Hepatocyte (in vitro differentiated cells): Measurements from ENCODE around the gene USP33. TPM values are rescaled to one million over a fixed set of nuclear protein-coding genes. Genes with fewer than 3 reads are reported as not detected.
A peak's percentile ranks its signal among the peaks of the same experiment; 100 is the strongest.

Source experiments
- DNase-seq: peaks from one replicate; pipeline ENCODE4 v3.0.0-alpha.2; 2016; ENCODE audit warnings: low spot score
- H2AFZ ChIP-seq: fragments of 200-600 bp; sonication (generic); 2 replicates; pipeline ENCODE4 v1.6.0; 2016; ENCODE audit warnings: antibody characterized with exemption, mild to moderate bottlenecking
- H3K27ac ChIP-seq: fragments of 200-600 bp; sonication (generic); 2 replicates; pipeline ENCODE4 v1.5.1; 2016; ENCODE audit warnings: mild to moderate bottlenecking
- H3K27me3 ChIP-seq: fragments of 200-600 bp; sonication (generic); 2 replicates; pipeline ENCODE4 v1.6.1; 2016
- H3K36me3 ChIP-seq: fragments of 200-600 bp; sonication (generic); replicated peaks from 2 replicates; pipeline ENCODE4 v1.5.1; 2016; ENCODE audit warnings: low read depth; ENCODE audit not compliant: insufficient read depth
- H3K4me1 ChIP-seq: fragments of 200-600 bp; sonication (generic); 2 replicates; pipeline ENCODE4 v1.5.1; 2016; ENCODE audit warnings: mild to moderate bottlenecking, moderate library complexity; ENCODE audit not compliant: insufficient read depth
- H3K4me2 ChIP-seq: fragments of 200-600 bp; sonication (generic); 2 replicates; pipeline ENCODE4 v1.6.0; 2016
- H3K4me3 ChIP-seq: fragments of 200-600 bp; sonication (generic); 2 replicates; pipeline ENCODE4 v1.5.1; 2016; ENCODE audit warnings: mild to moderate bottlenecking
- H3K79me2 ChIP-seq: fragments of 200-600 bp; sonication (generic); 2 replicates; pipeline ENCODE4 v1.6.0; 2017; ENCODE audit warnings: mild to moderate bottlenecking
- H3K9me2 ChIP-seq: fragments of 200-600 bp; sonication (generic); replicated peaks from 2 replicates; pipeline ENCODE4 v1.6.0; 2017; ENCODE audit warnings: mild to moderate bottlenecking; ENCODE audit not compliant: insufficient read depth
- H3K9me3 ChIP-seq: fragments of 200-600 bp; sonication (generic); 2 replicates; pipeline ENCODE4 v1.5.1; 2016; ENCODE audit warnings: low read depth, mild to moderate bottlenecking
- H4K20me1 ChIP-seq: fragments of 200-600 bp; sonication (generic); 2 replicates; pipeline ENCODE4 v1.6.0; 2016; ENCODE audit warnings: mild to moderate bottlenecking; ENCODE audit not compliant: insufficient read depth, poor library complexity, severe bottlenecking
- EZH2 ChIP-seq: fragments of 200-600 bp; sonication (generic); IDR thresholded peaks from 2 replicates; pipeline ENCODE4 v1.6.1; 2016; ENCODE audit warnings: antibody characterized with exemption, mild to moderate bottlenecking, borderline replicate concordance
- EZH2phosphoT487 ChIP-seq: fragments of 200-600 bp; sonication (generic); IDR thresholded peaks from one replicate; pipeline ENCODE4 v1.6.1; 2018; ENCODE audit warnings: antibody characterized with exemption, mild to moderate bottlenecking, low read depth, moderate library complexity; ENCODE audit not compliant: unreplicated experiment, severe bottlenecking
- WGBS: methylation state at CpG from one replicate; pipeline ENCODE4 v1.1.6; 2016; ENCODE audit warnings: low lambda C conversion rate; ENCODE audit errors: missing lambda C conversion rate; 5-methylcytosine and 5-hydroxymethylcytosine counted together
- polyA plus RNA-seq: library from polyadenylated mRNA; unstranded; fragments of >200 nt; fragmentation: Nextera tagmentation; extraction: Ambion mirVana; gene quantifications from 2 replicates; pipeline ENCODE4 v1.2.1, GENCODE V29; 2016
- total RNA-seq: library from RNA; depleted of rRNA; stranded (reverse); fragments of >200 nt; gene quantifications from 2 replicates; pipeline ENCODE4 v1.2.3, GENCODE V29; 2014
- TF ChIP-seq, protein P1 (sequence below): fragments of 200-600 bp; sonication (generic); IDR thresholded peaks from 2 replicates; pipeline ENCODE4 v1.5.1; 2016; ENCODE audit warnings: antibody characterized with exemption, mild to moderate bottlenecking; ENCODE audit not compliant: poor library complexity

The USP33 gene
- total and polyA plus RNA-seq, 2 experiments from 2014 or later, result 36.3 to 81.5 TPM

- no peaks in the 10 kb centered on the region for H3K9me2 ChIP-seq
- H3K4me2 ChIP-seq, result no peak overlapping the region
- H3K27ac ChIP-seq, result no peak overlapping the region
- H3K9me3 ChIP-seq, result no peaks in the 10 kb centered on the region
- no peak overlapping the region for H3K4me3 ChIP-seq
- WGBS, result 43% methylated on average over 7 of the region's 7 CpGs
- no peaks in the 10 kb centered on the region for H3K36me3 ChIP-seq
- H4K20me1 ChIP-seq, result peaks cover under 1% of the 10 kb centered on the region
- TF ChIP-seq EZH2phosphoT487 (no peak), EZH2 (no peak)
- TF ChIP-seq, protein P1, sequence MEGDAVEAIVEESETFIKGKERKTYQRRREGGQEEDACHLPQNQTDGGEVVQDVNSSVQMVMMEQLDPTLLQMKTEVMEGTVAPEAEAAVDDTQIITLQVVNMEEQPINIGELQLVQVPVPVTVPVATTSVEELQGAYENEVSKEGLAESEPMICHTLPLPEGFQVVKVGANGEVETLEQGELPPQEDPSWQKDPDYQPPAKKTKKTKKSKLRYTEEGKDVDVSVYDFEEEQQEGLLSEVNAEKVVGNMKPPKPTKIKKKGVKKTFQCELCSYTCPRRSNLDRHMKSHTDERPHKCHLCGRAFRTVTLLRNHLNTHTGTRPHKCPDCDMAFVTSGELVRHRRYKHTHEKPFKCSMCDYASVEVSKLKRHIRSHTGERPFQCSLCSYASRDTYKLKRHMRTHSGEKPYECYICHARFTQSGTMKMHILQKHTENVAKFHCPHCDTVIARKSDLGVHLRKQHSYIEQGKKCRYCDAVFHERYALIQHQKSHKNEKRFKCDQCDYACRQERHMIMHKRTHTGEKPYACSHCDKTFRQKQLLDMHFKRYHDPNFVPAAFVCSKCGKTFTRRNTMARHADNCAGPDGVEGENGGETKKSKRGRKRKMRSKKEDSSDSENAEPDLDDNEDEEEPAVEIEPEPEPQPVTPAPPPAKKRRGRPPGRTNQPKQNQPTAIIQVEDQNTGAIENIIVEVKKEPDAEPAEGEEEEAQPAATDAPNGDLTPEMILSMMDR, result no peak
- peaks cover 12% of the 10 kb centered on the region for H3K4me1 ChIP-seq
- peaks cover 16% of the 10 kb centered on the region for H3K79me2 ChIP-seq
- DNase-seq, result no peak
- peak overlapping the region; percentile 39 for H2AFZ ChIP-seq
- no peaks in the 10 kb centered on the region for H3K27me3 ChIP-seq
These were observed 16.5 kb upstream of the USP33 start for GRCh38 chr1:77776007-77776700.

GRCh38 chr1:77768006-77768405, 8.4 kb upstream of the USP33 start:
- Histone ChIP-seq H3K9me3 (no peaks in the 10 kb centered on the region), H3K4me2 (no peak overlapping the region), H3K79me2 (no peaks in the 10 kb centered on the region), H3K36me3 (no peaks in the 10 kb centered on the region), H3K27me3 (no peaks in the 10 kb centered on the region), H3K27ac (no peak overlapping the region), H4K20me1 (no peaks in the 10 kb centered on the region), H3K4me1 (no peaks in the 10 kb centered on the region), H2AFZ (no peak overlapping the region), H3K9me2 (no peaks in the 10 kb centered on the region), H3K4me3 (no peak overlapping the region)
- TF ChIP-seq EZH2, result no peak
- TF ChIP-seq, protein P1, result no peak
- TF ChIP-seq EZH2phosphoT487, result no peak
- DNase-seq, result no peak
- WGBS, result 76% methylated on average over 4 of the region's 4 CpGs

DNA sequence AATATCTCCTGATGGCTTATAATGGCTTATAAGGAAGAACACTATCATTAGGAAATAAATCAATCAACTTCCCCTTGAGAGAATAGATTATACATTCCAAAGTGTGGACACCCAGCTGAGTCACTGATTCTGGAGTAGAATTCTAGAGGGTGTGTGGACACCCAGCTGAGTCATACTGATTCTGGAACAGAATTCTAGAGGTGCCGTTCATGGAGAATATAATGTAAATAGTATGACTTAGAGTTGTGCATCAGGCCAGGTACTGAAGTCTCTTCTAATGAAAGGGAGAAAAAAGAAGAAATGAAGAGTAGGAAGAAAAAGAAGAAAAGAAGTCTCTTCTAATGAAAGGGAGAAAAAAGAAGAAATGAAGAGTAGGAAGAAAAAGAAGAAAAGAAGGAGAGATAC, 2.4 kb upstream of the USP33 start:
- Histone ChIP-seq H3K36me3 (no peaks in the 10 kb centered on the region), H3K9me2 (no peaks in the 10 kb centered on the region)
- WGBS, result 48% methylated on average over 1 of the region's 1 CpG

More for the DNA sequence above, 2.4 kb upstream of the USP33 start:
- Histone ChIP-seq H3K79me2 (peaks cover 23% of the 10 kb centered on the region), H2AFZ (no peak overlapping the region), H3K4me3 (no peak overlapping the region), H3K4me1 (peaks cover 4% of the 10 kb centered on the region), H3K9me3 (no peaks in the 10 kb centered on the region), H3K27ac (no peak overlapping the region), H3K4me2 (no peak overlapping the region), H4K20me1 (peaks cover 8% of the 10 kb centered on the region), H3K27me3 (no peaks in the 10 kb centered on the region)
- DNase-seq, result peak; percentile 29
- TF ChIP-seq EZH2, result no peak
- no peak for TF ChIP-seq EZH2phosphoT487
- TF ChIP-seq, protein P1, result no peak
